Epidermal melanocyte (primary cell): ENCODE data around the gene LIPJ.

Experiments
- DNase-seq: peaks from one replicate; pipeline ENCODE4 v3.0.0; 2011; ENCODE audit warnings: low spot score; ENCODE audit not compliant: insufficient read length

LIPJ gene

GRCh38 chr10:88594482-88594881 is 7.9 kb downstream of the LIPJ start:
- DNase-seq, result no peak

- DNase-seq, result no peak
These were observed 11.5 kb downstream of the LIPJ start for GRCh38 chr10:88598055-88598454.

DNA sequence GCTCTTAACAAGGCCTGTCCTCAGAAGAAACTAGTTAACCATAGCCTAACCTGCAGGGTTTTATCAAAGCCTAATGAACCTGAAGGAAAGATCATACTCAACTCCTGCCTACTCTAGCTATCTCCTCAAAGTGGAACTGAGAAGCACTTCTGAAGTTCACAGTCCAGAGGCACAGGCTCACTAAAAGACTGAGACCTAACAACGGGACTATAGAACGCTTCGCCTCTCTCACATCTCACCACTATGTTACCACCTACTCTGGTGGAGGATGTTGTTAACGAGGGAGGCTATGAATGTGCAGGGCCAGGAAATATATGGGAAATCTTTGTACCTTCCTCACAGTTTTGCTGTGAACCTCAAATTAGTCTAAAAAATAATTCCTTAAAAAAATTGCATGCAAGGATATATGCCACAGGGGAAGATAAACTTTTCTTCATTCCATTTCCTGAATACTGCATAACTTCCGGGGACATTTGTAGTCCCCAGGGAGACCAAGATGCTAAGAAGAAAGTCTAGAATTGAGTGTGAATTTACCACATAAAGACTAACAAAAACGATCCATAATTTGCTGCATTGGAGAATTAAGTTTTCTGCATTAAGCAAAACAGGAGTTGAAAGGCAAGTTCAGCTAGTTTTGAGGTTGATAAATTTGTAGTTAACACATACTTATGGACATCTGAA is 21.6 kb downstream of the LIPJ start:
- no peak for DNase-seq

- DNase-seq, result no peak
These were observed 22.2 kb downstream of the LIPJ start for GRCh38 chr10:88608780-88609179.

DNA sequence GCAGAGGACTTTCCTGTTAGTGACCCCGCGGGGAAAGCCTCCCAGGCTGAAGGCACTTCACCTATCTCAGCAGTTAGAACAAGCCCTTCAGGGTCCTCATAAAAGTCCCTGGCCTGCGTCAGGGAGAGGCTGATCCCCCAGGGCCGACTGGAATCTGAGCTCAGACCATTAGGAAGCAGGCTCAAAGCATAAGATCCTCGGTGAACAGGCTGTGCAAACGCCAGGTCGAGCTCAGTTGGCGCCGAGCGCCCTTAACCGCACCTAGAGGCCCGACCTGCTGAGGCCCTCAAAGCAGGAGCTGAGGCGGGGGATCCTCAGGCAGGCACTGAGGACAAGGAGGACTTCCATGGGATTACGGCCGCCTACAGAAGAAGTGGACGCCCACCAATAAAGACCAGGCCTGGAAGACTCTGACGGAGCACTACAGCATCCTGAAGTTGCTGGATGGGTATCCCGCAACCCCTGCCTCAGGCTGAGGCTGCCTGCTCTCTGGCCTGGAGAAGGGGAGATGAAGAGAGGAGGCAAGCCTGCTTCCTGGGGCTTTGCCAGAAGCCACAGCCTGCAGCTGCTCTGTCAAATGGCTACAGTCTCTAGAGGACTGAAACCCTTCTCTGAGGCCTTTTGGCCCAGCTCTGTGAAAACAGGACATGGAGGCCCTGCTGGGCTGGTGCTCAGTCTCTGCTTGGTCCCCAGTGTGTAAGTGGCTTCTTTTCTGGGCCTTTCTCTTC is 29.9 kb downstream of the LIPJ start:
- DNase-seq, result no peak

- DNase-seq, result no peak
These were observed 31.3 kb downstream of the LIPJ start for GRCh38 chr10:88617772-88618300.

GRCh38 chr10:88618496-88618895 is 31.9 kb downstream of the LIPJ start:
- DNase-seq, result no peak

DNA sequence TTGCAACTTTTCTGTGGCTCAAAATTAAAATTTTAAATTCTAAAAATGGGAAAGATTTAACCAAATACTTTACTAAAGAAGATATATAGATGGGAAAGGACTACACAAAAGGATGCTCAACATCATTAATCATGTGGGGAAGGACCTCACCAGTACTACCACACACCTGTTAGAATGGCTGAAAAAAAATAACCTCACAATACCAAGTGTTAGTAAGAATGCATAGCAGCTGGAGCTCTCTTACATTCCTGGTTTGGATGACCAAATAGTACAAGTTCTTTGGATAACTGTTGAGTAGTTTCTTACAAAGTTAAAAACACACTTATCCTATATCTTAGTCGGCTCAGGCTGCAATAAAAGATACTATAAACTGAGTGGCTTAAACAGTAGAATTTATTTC is 33.9 kb downstream of the LIPJ start:
- DNase-seq, result no peak

GRCh38 chr10:88623835-88624234 is 37.3 kb downstream of the LIPJ start:
- DNase-seq, result no peak

GRCh38 chr10:88624840-88625239 is 38.3 kb downstream of the LIPJ start:
- no peak for DNase-seq

GRCh38 chr10:88640186-88640585 is 53.6 kb downstream of the LIPJ start:
- DNase-seq, result no peak

DNA sequence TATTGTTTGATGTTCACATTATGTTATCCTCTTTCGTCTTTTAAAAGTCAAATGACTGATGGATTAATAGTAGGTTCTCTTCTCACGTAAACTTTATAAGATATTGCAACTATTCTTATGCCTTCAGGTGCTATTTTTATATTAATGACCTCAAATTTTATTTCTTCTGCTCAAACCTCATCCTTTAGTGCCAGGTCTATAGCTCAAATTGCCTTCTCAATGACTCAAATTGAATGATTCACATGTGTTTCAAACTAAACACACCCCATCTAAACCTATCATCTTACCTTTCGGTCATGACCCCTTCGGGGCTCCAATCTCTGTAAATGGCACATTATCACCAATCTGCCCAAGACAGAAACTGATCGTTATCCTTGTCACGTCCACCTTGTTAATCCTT is 55.6 kb downstream of the LIPJ start:
- no peak for DNase-seq

GRCh38 chr10:88642963-88643362 is 56.4 kb downstream of the LIPJ start:
- DNase-seq, result no peak

- no peak for DNase-seq
These were observed 60.6 kb downstream of the LIPJ start for GRCh38 chr10:88647061-88647615.

GRCh38 chr10:88651101-88651551 is 64.6 kb downstream of the LIPJ start:
- no peak for DNase-seq

DNA sequence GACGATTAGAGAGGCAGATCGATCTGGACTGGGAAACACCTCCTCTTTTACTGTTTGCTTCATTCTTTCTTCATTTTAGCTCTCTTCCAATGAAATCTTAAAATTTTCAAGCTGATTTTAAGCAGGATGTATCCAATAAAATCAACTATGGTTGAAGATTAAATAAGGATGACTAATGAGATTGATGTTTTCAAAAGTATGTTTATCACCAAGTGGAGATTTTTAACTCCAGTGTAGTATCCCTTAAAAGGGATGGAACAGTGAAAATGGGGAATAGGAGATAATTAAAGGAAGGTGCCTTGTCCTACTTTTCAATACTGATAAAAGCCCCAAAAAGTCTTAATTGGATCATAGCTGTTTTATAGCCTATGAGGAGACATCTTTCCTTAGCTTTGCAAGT is 66.1 kb downstream of the LIPJ start:
- DNase-seq, result no peak
